Activated T-cell treated with anti-CD3 and anti-CD28 coated beads, Interleukin-2, amount 50 U/mL, for 1 hour (primary cell): ENCODE measurements around the gene RBM7.

Experiments
- DNase-seq: peaks from one replicate; pipeline ENCODE4 v3.0.0-alpha.2; 2020

The RBM7 gene, protein sequence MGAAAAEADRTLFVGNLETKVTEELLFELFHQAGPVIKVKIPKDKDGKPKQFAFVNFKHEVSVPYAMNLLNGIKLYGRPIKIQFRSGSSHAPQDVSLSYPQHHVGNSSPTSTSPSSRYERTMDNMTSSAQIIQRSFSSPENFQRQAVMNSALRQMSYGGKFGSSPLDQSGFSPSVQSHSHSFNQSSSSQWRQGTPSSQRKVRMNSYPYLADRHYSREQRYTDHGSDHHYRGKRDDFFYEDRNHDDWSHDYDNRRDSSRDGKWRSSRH

DNA sequence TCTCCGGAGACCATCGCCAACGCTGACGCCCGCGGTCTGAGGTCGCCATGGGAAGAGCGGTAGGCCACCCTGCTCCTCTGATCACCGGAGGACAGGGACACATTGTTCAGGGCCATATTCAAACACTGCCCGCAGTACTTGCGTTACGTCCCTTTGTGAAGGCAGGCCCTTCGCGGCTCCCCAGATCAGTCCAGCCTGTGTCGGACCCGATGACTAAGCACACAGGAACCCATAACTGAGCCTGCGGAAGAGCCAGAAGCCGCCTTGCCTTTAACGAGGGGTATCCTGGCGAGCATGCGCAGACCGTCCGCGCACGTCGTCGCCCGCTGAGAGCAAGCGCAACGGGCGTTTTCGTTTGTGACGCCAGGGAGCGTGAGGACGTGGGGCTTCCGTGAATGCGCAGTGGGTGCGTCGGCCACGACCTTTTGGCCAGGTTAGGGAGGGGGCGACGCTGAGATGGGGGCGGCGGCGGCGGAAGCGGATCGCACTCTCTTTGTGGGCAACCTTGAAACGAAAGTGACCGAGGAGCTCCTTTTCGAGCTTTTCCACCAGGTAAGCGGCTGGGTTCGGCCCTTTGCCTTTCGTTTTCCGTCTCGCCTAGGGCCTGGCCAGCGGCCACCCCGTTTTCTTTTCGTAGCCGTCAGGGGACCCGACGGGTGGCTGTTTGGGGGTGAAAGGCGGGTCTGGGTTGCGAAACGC lies at the start of gene RBM7, which contains the start of gene C11orf71:
RBM7 (plus strand) TSS at position 451 of the 699 bp plus-strand sequence; CDS start at position 457, 6 bp downstream.
C11orf71 (minus strand) TSS at position 296 of the 699 bp plus-strand sequence; CDS start at position 116, 180 bp downstream.
- DNase-seq = peak; percentile 96

DNA sequence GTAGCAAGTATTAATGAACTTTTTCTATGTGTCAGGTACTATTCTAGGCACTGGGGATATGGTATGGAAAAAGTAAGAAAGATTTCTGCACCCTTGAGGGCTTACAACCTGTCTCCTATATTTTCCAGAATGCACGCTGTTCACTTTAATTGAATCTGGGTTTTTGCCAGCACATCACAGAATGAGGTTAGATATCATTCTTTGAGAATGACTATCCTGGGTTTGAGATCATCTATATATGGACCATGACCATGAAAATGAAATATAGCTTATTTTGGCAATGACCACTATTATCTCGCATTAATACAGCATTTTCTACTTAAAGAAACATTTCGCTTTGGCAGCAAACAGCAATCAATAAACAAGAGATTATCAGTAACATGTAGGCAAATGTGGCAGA lies 47.0 kb upstream of the RBM7 start:
- DNase-seq = no peak

DNA sequence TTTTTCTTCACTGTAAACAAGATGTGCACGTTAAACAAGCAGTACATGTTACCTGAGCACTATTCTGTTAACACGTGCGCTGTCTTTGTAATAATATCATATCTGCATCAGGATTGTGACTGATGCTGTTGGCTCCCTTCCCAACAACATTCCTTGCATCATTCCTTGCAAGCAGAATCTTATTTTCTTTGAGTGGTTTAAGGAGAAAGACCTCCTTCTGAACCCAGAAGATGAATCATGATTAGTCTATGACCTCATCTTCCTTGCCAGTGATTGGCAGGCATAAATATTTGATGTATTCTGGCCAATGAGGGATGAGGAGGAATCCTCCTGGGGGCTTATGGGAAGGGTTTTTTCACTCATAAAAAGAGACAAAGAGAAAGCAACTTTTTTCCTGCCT lies 46.4 kb upstream of the RBM7 start:
- no peak for DNase-seq

DNA sequence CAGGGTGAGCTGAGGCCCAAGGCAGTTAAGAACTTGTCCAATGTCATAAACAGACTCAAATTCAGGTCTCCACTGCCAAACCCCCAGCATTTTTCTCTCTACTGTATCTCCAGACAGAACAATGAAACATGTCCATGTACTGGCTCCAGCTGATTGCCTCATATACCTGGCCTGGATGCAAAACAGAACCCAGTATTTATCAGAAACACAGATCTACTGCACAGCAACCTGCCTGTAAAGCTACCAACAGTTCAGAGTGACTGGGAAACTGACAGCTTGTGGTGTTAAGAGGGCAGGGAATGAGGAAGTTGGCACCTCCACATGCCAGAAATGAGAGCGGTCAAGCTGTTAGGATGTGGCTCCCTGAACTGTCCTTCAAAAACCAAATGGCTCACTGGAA lies 41.8 kb upstream of the RBM7 start:
- DNase-seq = no peak

DNA sequence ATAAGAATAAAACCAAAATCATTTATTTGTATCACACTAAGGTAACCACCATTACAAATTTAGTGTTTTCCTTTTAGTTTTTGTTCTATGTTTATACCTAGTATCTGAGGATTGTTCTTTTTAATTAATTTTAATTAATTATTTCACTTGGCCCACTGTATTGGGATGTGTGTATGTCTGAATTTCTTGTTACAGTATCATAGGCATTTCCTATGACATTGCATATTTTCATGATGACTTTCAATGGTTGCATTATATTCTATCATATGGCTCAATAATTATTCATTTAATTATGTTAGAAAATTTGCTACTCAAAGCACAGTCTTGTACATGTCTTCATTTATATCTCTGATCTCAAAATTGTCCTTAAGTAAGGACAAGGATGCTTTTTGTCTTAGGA lies 41.1 kb upstream of the RBM7 start:
- DNase-seq = no peak

DNA sequence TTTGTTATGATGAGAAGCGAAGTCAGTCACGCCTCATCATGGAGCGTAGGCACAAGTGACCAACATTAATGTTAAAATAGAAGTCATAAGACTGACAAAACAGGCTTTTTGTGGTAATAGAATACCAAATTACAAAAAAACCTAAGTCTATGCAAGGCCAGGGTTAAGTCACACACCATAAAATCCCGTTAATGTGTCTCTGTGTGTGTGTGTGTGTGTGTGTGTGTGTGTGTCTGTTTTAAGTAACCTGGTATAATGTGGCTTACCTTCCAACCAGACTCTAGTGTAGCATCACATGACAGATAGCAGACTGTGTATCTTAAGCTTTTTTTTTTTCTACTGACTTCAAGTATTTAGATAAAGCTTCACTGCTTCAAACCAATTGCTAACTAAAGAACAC lies 38.1 kb upstream of the RBM7 start:
- no peak for DNase-seq

DNA sequence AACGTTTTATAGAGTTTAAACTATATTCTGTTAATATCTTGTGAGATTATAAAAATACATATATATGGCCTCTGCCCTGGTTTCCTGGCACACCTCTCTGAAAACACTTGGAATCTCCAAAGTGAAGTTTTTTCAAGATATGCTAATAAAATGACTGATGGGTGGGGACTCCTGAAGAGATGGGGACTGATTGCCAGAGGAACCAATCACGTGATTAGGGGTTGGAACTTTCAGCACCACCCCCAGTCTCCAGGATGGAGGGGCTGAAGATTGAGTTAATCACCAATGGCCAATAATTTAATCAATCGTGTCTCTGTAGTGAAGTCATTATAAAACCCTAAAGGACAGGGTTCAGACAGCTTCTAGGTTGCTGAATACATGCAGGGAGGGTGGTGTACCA lies 37.5 kb upstream of the RBM7 start:
- DNase-seq = no peak

DNA sequence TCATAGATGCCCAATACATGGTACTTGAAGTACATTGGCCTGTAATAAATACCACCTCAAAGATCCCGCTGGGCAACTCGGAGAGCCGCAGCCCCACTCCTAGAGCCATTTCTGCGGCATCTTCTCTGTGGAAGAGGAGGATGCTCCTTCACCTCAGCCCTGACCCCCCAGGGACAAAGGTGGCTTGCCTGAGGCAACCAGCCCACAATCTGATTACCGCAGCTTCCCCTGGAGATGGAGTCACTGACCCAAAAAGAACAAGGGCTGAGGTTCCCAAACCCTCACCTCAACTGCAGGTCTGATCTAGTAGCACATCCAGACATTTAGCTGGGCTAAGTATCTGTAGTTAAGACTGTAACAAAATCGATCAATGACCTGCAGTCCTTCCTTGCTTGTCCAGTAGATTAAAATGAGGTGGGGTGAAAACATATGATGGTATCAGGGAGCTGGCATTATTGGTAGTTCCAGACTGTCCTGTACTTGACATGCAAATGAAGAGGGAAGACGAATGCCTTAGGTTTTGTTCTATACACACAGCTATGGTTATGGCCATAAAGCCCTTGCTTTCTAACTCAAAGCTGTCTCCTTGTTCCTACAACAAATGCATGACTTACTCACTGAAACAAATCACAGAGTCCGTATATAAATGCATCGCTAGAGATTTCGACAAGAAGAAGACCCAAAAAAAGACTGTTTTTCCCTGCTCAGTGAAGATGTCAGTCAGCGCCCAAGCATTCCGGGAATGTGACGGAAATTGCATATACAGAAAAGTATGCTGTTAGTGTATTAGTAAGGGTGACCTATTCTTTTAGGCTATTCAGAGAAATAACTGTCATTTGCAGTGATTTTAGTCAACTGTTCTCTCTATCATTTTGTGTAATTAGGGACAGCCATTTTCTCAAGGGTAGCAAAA lies 33.9 kb upstream of the RBM7 start:
- DNase-seq = no peak

DNA sequence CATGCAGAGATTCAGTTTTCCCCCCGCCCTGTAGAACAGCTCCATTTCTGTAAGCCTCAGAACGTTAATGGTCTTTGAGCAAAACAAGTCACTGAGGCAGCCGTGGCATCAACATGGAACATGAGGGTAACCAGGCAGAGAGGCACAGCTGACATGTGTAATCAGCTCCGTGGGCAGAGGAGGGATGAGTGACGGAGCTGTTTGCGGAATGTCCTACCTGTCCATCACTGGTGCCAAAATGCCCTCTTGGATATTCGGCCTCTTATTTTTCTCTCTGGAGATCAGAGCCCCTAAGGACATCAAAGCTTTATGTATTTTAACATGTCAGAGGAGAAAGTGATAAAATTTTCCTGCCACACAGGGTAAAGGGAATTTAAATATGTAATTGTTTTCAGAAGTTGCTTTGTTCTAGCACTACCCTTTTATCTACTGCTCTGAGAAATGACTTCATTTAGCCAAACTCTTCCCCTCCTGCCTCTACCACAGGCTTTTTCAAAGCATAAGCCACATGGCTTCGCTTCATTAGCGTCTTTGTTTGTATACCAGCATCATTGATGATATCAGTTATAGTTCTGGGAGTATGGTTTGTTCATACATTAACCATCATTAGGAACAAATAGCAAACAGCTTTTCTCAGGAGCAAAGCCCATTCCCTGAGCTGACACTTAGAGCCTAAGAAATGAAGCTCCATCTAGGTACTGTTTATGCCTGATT lies 33.1 kb upstream of the RBM7 start:
- DNase-seq = no peak

DNA sequence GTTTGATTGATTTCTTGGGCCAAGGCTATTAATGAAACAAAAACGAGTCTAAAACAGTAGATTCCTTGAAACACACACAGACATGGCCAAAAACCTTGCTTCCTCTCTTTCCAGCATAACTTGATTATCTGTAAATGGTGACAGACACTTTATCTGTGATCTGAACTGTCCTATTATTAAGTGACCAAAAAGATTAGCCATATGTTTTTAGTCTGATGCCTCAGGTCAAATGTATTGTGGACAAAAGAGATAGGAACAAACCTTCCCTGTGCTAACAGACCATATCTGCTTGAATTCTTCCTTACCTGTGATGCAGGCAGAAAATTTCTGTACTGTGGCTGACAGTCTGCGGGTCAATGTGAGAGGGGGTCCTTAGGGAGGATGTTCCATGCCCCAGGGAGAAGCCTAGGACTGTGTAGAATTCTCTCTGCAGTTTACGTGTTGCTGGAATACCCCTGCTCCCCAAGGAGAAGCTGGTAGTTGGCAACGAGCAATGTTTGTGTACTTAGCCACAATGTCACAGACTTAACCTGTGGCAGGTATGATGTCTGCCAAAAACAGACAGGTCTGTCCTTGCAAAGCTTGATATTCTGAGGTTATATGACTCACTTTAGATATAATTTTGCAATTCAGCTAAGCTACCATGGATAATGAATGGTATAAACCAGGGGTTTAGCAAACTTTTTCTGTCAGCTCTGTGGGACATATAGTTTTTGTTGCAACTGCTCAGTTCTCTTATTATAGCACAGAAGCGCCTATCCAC lies 31.4 kb upstream of the RBM7 start:
- DNase-seq = no peak

DNA sequence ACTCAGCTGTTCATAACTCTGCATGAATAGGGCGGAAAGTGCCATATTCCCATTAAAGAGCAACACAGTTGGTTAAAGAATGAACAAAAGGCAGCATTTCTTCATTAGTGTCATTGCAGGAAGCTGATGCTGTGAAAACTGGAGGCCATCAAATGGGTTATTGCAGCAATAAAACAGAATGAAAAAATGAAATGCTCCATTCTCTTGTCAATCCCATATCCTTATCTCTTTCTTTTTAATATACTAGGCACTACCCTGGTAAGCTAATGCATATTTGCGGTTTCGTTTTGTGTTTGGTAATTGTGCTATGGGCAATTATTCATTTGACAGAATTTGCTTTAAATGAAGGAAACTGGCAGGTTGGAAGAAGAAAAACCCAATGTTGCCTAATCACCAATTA lies 25.4 kb upstream of the RBM7 start:
- DNase-seq = no peak

DNA sequence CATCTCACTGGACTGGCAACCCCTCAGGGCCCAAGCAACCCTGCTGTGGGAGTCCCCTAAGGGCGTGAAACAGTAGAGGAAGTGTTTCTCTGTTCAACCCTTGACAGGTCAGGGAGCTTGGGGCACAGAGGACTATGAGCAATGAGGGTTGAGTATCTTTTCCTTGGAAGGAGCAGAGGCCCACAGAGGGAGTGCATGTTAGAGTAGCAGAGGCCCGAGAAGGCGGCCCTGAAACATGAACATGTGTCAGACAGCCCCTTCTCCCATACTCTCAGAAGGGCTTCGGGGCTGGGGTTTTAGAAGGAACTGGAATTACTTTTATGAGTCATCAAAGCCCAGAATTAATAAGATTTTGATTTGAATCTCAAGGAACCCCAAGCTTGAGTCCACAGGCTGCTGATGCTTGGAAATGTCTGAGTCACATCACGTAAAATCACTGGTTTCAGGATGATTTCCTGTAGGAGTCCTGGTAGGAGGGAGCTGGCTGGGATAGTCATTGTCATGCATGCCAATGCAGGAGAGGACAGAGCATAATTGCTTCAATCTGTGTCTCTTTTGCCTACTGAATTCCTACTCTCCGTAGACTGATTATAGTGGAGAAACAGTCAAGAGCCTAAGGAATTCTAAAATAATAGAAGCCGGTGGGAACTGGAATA lies 22.7 kb upstream of the RBM7 start:
- no peak for DNase-seq

DNA sequence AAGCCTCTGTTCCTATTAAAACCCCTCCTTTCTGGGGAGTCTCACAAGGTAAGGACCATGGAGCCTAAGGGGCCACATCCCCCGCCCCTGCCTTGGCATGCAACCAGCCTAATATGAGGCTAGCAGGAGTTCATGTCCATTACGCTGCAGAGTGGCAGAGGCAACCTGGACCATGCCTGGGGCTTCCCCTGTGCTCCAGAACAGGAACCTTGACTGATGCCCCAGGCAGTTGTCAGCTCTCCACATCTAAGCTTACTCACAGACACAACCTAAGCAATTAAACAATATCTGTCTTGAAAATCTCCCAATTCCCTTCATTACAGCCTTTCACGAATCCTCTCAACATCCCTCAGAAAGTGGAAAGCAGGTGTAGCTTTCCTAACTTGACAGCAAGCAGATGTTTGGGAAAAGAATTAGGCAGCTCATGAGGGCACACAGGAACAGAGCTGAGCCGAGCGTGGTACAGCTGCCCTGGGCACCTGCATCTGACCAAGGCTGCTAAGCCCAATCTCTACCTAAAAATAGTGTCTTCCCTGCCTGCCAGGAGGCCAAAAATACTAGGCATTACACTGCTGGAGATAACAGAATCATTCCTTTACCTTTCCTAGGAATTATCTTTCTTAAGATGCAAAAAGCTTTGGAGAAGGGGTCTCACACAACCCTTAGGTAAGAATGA lies 20.9 kb upstream of the RBM7 start:
- no peak for DNase-seq

DNA sequence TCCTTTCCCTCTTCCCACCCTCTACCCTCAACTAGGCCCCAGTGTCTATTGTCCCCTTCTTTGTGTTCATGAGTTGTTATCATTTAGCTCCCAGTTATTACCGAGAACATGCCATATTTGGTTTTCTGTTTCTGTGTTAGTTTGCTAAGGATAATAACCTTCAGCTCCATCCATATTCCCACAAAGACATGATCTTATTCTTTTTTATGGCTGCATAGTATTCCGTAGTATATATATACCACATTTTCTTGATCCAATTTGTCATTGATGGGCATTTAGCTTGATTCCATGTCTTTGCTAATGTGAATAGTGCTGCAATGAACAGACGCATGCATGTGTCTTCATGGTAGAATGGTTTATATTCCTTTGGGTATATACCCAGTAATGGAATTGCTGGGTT lies 18.0 kb upstream of the RBM7 start:
- no peak for DNase-seq

DNA sequence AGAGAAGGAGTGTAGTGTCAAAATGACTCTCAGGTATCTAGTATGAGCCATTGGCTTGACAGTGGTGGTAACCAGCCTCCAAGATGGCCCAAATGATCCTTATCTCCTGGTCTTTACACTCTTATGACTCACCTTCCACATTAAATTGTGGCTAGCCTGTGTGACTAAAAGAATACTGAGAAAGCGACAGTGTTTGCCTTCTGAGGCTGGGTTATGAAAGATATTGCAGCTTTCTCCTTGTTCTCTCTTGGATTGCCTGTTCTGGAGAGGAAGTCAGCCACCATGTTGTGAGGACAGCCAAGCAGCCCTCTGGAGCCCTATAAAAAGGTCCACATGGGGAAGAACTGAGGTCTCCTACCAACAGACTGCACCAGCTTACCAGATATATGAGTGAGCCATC lies 16.0 kb upstream of the RBM7 start:
- DNase-seq = no peak

DNA sequence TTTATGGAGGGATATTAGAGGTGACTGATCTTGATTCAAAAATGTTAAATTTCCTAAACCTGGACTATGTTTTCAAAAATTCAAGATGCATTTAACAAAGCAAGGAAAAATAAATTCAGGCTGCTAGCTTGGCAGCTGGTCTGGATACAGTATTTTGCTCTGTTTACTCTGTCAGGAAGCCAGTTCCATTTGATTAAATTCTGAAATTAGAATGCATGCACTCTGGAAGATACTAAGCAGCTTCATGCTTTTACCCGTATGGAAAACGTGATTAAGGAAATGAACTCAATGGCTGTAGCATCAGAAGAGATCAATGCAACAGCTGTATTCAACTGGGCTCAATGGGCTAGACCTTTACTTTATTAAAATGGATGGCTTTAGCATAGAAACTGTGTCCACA lies 14.3 kb upstream of the RBM7 start:
- DNase-seq = no peak

DNA sequence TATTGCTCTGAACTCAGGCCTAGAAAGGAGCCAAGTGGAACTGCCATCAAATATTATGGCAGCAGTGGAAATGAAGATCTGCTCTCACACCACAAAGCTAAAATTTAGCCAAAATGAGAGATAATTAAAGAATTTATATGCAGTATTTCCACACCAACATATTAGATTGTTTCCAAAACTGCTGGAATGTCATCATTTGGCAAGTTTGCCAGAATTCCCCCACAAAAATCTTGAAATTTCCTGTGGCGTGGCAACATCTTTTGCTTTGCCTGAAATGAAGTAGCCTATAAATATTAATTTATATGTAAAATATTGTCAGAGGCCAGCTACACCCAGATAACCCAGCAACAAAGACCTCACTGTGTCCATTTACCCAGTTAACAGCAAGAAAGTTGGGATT lies 13.9 kb upstream of the RBM7 start:
- DNase-seq = no peak

DNA sequence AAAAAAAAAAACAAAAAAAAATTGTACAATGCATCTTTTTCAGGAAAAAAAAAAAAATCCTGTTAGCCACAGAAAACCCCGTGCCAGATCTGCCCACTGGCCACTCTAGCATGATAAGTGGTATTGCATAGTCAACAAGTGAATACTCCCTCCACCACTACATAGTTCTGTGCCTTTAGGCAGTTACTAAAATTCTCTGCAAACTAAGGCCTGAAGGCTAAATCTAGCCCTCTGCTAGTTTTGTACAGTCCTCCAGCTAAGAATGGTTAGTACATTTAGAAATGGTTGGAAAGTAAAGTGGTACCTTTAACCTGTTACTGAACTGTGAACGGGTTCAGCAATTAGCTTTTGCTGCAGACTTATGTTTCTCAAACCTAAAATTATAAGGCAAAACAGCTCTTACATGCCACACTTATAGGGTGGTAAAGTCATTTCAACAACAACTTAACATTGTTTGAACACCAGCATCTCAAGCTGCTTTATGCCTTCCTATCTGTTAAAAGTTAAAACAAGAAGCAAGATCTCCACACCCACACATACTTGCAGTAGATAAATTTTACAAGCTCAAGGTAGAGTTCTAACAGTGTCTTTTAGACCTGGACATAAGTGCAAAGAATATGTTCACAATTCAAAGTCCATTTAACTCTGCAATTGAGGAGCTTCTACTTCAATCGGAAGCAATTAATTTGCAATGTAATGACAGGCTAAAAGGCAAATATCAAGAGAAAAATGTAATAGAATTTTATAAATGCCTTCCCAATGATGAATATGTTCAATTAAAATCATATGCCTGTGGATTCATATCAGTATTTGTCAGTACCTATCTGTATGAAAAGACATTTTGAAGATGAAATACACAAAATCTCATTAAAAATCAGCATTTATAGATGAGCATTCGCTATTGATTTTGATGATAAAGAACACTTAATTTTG lies 7.5 kb upstream of the RBM7 start:
- no peak for DNase-seq

DNA sequence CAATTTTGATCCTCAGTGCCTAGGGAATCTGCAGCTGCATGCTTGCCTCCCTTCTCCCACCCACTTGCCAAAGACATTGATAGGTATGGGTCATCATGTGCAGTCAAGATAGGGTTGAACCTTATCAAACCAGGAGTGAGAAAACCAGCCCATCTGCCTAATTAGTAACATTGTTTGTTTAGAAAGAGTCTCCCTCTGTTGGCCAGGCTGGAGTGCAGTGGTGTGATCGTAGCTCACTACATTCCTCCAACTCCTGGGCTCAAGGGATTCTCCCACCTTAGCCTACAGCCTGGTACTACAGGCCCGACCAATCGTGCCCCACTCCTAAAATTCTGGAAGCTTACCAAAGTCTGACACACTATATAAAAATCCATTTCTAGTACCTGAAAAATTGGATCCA lies 4.7 kb upstream of the RBM7 start:
- no peak for DNase-seq

DNA sequence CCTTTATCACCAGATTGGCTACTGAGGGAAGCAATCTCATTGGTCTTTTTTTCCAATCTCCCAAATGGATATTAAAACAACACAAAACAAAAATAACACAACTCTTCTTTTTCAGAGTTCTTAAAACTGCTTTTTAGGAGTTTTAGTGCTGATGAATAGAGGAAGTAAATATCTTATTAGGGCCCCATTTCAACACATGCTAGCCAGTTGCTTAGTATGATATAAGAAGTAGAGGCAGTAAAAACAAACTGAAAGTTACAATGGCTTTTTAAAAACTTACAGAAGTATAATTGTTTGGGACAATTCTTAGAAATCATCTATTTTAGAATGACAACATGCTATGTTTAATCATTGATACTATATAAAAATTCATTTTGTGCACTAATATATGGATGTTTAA lies 3.5 kb upstream of the RBM7 start:
- no peak for DNase-seq
